ENCODE data around the gene PCDH9. TPM values are rescaled to one million over a fixed set of nuclear protein-coding genes. Genes with fewer than 3 reads are reported as not detected.

Gene PCDH9
- total and polyA plus RNA-seq, 2 of the 13 experiments (the other 11 are each of a cell fraction or from before 2014, with no cell fraction given): 0.09 TPM; not detected in 1

DNA sequence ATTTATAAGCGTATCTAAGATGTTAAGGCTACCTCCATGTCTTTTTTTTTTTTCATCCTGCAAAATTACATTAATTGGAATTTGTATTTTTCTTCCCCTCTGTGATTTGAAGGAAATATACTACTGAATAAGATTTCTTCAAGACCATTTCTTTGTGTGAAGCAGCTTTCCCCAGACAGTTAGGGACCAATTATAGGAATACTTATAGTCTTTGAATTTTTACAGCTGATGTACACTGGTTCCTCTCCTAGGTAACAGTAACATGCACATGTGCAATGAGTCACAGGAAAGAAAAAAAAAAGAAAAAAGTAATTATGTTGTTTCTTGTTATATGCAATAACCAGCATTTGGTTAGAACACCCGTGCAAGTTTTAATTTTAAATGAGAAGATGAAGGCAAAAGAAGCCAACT lies 82.0 kb downstream of the PCDH9 start:
- no TSS peak for BruUV-seq (replicated peaks)
- H3K79me2 ChIP-seq (ENCODE audit: insufficient read depth, low read length): no peaks in the 10 kb centered on the region
- in situ Hi-C loops (cut with HindIII; ENCODE audit: extremely low pct_ligation_motif_present, low pct_unique_long_range_greater_than_20kb): no loop called here
- H3K4me3 ChIP-seq (replicated peaks in 1 of 3; ENCODE audit: insufficient read depth in 1 of 3, low read depth in 2 of 3, low read length in 3 of 3): no peak overlapping the region
- no peak overlapping the region for H3K27ac ChIP-seq (ENCODE audit: extremely low read length, insufficient read depth, low read length)
- 0% methylated on average over 2 of the region's 2 CpGs for WGBS (ENCODE audit: low lambda C conversion rate)
- H4K20me1 ChIP-seq (ENCODE audit: insufficient read depth, low read length): no peaks in the 10 kb centered on the region
- intact Hi-C loops (cut with micrococcal nuclease; ENCODE audit: unreplicated experiment): no loop called here
- no peaks in the 10 kb centered on the region for H3K9me3 ChIP-seq (ENCODE audit: low read length)
- no peak for TF ChIP-seq TRIM24 (CRISPR knock-in tag; IDR thresholded peaks at IDR 0.05)
- TF ChIP-seq NCOR1 (IDR thresholded peaks at IDR 0.05; ENCODE audit: borderline replicate concordance, low read length): no peak
- TF ChIP-seq, protein P1, sequence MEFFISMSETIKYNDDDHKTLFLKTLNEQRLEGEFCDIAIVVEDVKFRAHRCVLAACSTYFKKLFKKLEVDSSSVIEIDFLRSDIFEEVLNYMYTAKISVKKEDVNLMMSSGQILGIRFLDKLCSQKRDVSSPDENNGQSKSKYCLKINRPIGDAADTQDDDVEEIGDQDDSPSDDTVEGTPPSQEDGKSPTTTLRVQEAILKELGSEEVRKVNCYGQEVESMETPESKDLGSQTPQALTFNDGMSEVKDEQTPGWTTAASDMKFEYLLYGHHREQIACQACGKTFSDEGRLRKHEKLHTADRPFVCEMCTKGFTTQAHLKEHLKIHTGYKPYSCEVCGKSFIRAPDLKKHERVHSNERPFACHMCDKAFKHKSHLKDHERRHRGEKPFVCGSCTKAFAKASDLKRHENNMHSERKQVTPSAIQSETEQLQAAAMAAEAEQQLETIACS (CRISPR knock-in tag; IDR thresholded peaks at IDR 0.05): no peak
- TF ChIP-seq STAT6 (CRISPR knock-in tag; IDR thresholded peaks at IDR 0.05; ENCODE audit: borderline replicate concordance): no peak
- TF ChIP-seq PLRG1 (conservative IDR thresholded peaks at IDR 0.05): no peak
- TF ChIP-seq ZNF614 (CRISPR knock-in tag; IDR thresholded peaks at IDR 0.05; ENCODE audit: borderline replicate concordance): no peak
- no peak for TF ChIP-seq ZFP1 (CRISPR knock-in tag; IDR thresholded peaks at IDR 0.05)
- no peak for TF ChIP-seq MIXL1 (CRISPR knock-in tag; IDR thresholded peaks at IDR 0.05)
- TF ChIP-seq ARNT2 (CRISPR knock-in tag; IDR thresholded peaks at IDR 0.05; ENCODE audit: low read depth): no peak
- no peak for TF ChIP-seq ATF7 (IDR thresholded peaks at IDR 0.05)
- no peak for TF ChIP-seq ATF7 (CRISPR knock-in tag; IDR thresholded peaks at IDR 0.05)
- TF ChIP-seq ZNF33A (CRISPR knock-in tag; IDR thresholded peaks at IDR 0.05; ENCODE audit: borderline replicate concordance): no peak
- TF ChIP-seq ZNF768 (CRISPR knock-in tag; IDR thresholded peaks at IDR 0.05): no peak
- TF ChIP-seq, protein P2, sequence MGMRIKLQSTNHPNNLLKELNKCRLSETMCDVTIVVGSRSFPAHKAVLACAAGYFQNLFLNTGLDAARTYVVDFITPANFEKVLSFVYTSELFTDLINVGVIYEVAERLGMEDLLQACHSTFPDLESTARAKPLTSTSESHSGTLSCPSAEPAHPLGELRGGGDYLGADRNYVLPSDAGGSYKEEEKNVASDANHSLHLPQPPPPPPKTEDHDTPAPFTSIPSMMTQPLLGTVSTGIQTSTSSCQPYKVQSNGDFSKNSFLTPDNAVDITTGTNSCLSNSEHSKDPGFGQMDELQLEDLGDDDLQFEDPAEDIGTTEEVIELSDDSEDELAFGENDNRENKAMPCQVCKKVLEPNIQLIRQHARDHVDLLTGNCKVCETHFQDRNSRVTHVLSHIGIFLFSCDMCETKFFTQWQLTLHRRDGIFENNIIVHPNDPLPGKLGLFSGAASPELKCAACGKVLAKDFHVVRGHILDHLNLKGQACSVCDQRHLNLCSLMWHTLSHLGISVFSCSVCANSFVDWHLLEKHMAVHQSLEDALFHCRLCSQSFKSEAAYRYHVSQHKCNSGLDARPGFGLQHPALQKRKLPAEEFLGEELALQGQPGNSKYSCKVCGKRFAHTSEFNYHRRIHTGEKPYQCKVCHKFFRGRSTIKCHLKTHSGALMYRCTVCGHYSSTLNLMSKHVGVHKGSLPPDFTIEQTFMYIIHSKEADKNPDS (CRISPR knock-in tag; IDR thresholded peaks at IDR 0.05): no peak
- no peak for TF ChIP-seq TAF15 (IDR thresholded peaks at IDR 0.05; ENCODE audit: low read depth, low read length, poor library complexity, severe bottlenecking)
- no peak for TF ChIP-seq AGO1 (IDR thresholded peaks at IDR 0.05; ENCODE audit: low read depth, low read length, poor library complexity, severe bottlenecking)
- TF ChIP-seq ZNF792 (CRISPR knock-in tag; IDR thresholded peaks at IDR 0.05): no peak
- TF ChIP-seq ZNF737 (CRISPR knock-in tag; IDR thresholded peaks at IDR 0.05; ENCODE audit: borderline replicate concordance): no peak
- no peak overlapping the region for H3K9ac ChIP-seq (ENCODE audit: insufficient read depth, low read depth, low read length)
- ChIA-PET POLR2A (no interaction called here), CTCF (ENCODE audit: low intra/inter-chr PET ratio, low total read pairs) (no interaction called here)
- no peak for FAIRE-seq
- no peak overlapping the region for H3K4me2 ChIP-seq (ENCODE audit: low read depth, low read length)
- no peaks in the 10 kb centered on the region for H3K4me1 ChIP-seq (ENCODE audit: insufficient read depth, low read length)
- H3K27me3 ChIP-seq (ENCODE audit: control insufficient read depth in 1 of 2, insufficient read depth in 2 of 2, low read length in 2 of 2): no peaks in the 10 kb centered on the region; a peak in 1 of 5 replicates
- no peak for ATAC-seq
- no peaks in the 10 kb centered on the region for H3K36me3 ChIP-seq (replicated peaks in 1 of 2; ENCODE audit: control insufficient read depth in 1 of 2, insufficient read depth in 2 of 2, low read length in 2 of 2)
- DNase-seq (ENCODE audit: low spot score): no peak
- no peak overlapping the region for H2AFZ ChIP-seq (ENCODE audit: low read length)
